B cell (primary cell): Measurements from ENCODE around the gene KARS1.

Source experiments
- CTCF ChIP-seq: fragments of 200-600 bp; IDR thresholded peaks from one replicate; pipeline ENCODE4 v1.8.0; 2022; ENCODE audit warnings: antibody characterized with exemption, mild to moderate bottlenecking
- EZH2 ChIP-seq: IDR thresholded peaks from 2 replicates; pipeline ENCODE4 v1.6.1; 2012; ENCODE audit warnings: borderline replicate concordance, low read depth, mild to moderate bottlenecking, moderate library complexity, low read length; ENCODE audit not compliant: insufficient read depth, poor library complexity, severe bottlenecking

DNA sequence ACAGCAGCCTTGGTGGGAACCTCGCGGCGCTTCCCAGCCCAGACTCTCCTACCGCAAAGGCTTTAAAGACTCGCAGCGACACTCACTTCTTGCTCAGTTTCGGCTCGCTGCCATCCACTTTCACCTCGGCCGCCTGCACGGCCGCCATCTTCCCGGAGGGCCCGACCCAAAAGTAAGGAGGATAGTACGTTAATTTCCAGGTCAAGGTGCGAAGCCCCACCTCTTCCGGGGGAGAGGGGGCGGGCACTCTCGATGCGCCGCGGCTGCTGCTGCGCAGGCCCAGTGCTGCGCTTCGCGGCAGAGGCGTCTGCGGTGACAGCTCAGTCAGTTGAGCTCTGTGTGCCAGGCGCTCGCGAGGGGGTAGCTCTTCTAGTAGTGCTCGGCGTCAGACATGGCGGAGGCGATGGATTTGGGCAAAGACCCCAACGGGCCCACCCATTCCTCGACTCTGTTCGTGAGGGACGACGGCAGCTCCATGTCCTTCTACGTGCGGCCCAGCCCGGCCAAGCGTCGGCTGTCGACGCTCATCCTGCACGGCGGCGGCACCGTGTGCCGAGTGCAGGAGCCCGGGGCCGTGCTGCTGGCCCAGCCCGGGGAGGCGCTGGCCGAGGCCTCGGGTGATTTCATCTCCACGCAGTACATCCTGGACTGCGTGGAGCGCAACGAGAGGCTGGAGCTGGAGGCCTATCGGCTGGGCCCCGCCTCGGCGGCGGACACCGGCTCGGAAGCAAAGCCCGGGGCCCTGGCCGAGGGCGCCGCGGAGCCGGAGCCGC, at the start of gene KARS1, which contains the start of gene TERF2IP:
- TF ChIP-seq CTCF (no peak), EZH2 (no peak)
